GM19395 (cell line): ENCODE measurements around the gene WWOX.

Source experiments
- ATAC-seq: cut with Tn5 transposase; IDR thresholded peaks from one replicate; pipeline ENCODE4 v1.9.1; 2021; ENCODE audit warnings: mild to moderate bottlenecking, moderate library complexity; ENCODE audit not compliant: unreplicated experiment

WWOX gene

GRCh38 chr16:78189121-78189520 lies 89.7 kb downstream of the WWOX start:
- ATAC-seq, result no peak

- no peak for ATAC-seq
These were observed 93.5 kb downstream of the WWOX start for GRCh38 chr16:78192734-78193488.

- ATAC-seq, result no peak
These were observed 95.5 kb downstream of the WWOX start for GRCh38 chr16:78194948-78195347.

- no peak for ATAC-seq
These were observed 96.3 kb downstream of the WWOX start for GRCh38 chr16:78195797-78196196.

- ATAC-seq, result no peak
These were observed 97.0 kb downstream of the WWOX start for GRCh38 chr16:78196502-78196901.

GRCh38 chr16:78198288-78198687 lies 98.8 kb downstream of the WWOX start:
- ATAC-seq, result no peak

- ATAC-seq, result no peak
These were observed 100.0 kb downstream of the WWOX start for GRCh38 chr16:78199325-78200022.

- ATAC-seq, result no peak
These were observed 100.6 kb downstream of the WWOX start for GRCh38 chr16:78200023-78200389.

- ATAC-seq, result no peak
These were observed 101.2 kb downstream of the WWOX start for GRCh38 chr16:78200623-78201096.

- ATAC-seq, result no peak
These were observed 106.1 kb downstream of the WWOX start for GRCh38 chr16:78205506-78205905.

GRCh38 chr16:78206623-78207223 lies 107.3 kb downstream of the WWOX start:
- ATAC-seq, result no peak

GRCh38 chr16:78209951-78210661 lies 110.7 kb downstream of the WWOX start:
- ATAC-seq, result no peak

- ATAC-seq, result no peak
These were observed 111.7 kb downstream of the WWOX start for GRCh38 chr16:78211020-78211599.

- ATAC-seq, result no peak
These were observed 112.5 kb downstream of the WWOX start for GRCh38 chr16:78211946-78212345.

GRCh38 chr16:78212674-78213073 lies 113.2 kb downstream of the WWOX start:
- no peak for ATAC-seq

- ATAC-seq, result no peak
These were observed 114.3 kb downstream of the WWOX start for GRCh38 chr16:78213751-78214150.

- no peak for ATAC-seq
These were observed 115.8 kb downstream of the WWOX start for GRCh38 chr16:78215222-78215621.

GRCh38 chr16:78216166-78216745 lies 116.8 kb downstream of the WWOX start:
- no peak for ATAC-seq

- ATAC-seq, result no peak
These were observed 117.8 kb downstream of the WWOX start for GRCh38 chr16:78217276-78217675.

- no peak for ATAC-seq
These were observed 118.8 kb downstream of the WWOX start for GRCh38 chr16:78218279-78218678.
